SH-SY5Y (cell line): ENCODE results near the gene CEACAM1.

Experiments
- GATA2 ChIP-seq: IDR thresholded peaks from 2 replicates; pipeline ENCODE4 v1.6.1; 2011; ENCODE audit warnings: mild to moderate bottlenecking, low read depth, low read length
- GATA3 ChIP-seq: IDR thresholded peaks from 2 replicates; pipeline ENCODE4 v1.6.1; 2011; ENCODE audit warnings: low read depth, mild to moderate bottlenecking, low read length, moderate library complexity

Gene CEACAM1

DNA sequence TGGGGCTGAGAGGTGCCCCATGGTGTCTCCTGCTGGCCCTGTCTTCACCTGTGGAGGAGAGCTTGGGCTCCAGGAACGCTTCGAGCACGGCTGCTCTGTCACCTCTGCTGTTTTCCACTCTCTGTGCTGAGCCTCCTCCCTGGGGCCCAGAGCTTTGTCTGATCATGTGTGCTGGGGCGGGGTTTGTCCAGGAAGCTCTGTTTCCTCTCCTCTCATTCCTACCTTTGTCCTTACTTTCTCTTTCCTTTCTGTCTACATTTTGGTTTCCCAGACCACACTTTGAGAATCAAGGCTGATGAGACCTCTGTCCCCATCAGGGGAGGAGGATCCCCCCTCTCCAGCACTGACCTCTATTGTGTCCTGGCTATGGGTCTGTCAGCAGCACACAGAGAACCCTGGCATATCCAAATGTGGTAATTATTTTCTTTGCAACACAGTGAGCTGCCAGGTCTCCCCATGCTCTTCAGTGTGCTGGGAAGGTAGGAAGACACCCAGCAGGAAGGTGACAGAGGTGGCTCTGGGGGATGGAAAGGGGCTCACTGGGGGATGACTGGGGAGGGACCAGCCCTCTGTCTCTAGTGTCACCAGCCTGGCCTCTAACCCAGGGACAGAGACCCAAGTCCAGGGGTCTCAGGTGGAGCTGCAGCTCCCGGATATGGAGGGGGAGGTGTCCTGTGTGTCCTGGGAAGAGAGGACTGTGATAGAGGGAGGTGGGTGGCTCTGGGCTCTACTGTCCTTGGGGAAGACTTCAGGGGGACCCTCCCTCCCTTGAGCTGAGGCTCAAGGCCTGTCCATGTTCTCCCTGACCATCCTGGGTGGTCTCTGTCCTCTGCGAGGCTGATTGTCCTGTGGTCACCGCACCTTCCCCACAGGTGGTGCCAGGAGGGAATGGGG is at the start of gene CEACAM1:
TSS of gene CEACAM1 (minus strand) at position 128 of the 894 bp plus-strand sequence. CDS start at position 21, 107 bp downstream.
- no peak for TF ChIP-seq GATA3
- no peak for TF ChIP-seq GATA2

DNA sequence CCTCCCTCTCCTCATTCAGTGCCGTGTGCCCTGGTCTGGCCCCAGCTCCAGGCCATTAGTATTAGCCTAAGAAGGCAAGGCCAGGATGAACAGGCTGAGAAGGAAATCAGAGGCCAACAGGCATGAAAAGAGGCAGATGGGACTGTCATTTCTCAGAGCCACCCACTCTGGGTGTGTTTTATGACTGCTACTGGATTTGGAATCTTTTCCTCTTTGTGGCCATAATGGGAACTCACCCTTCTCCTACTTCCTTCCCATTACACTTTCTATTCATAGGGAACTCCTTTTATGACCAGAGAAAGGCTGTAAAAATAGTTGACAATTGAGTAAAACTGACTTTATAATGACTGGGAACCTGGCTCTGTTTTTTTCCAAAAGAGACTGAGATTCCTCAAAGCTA is 48.7 kb upstream of the CEACAM1 start:
- no peak for TF ChIP-seq GATA2
- TF ChIP-seq GATA3: no peak

DNA sequence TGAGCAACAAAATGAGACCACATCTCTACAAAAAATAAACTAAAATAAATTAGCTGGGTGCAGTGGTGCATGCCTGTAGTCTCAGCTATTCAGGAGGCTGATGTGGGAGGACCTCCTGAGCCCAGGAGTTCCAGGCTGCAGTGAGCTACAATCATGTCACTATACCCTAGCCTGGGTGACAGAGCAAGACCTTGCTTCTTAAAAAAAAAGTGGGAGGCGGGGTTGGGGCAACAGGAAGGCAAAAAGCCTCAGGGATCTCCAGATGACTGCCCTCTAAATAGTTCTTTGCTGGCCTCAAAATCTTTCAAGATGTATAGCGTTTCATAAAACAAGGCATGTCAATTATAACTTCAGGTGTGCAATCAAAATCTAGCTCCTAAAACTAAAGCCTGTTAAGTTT is 48.0 kb upstream of the CEACAM1 start:
- no peak for TF ChIP-seq GATA2

- no peak for TF ChIP-seq GATA2
- TF ChIP-seq GATA3: no peak
Measured at GRCh38 chr19:42573642-42574041, 45.4 kb upstream of the CEACAM1 start.

DNA sequence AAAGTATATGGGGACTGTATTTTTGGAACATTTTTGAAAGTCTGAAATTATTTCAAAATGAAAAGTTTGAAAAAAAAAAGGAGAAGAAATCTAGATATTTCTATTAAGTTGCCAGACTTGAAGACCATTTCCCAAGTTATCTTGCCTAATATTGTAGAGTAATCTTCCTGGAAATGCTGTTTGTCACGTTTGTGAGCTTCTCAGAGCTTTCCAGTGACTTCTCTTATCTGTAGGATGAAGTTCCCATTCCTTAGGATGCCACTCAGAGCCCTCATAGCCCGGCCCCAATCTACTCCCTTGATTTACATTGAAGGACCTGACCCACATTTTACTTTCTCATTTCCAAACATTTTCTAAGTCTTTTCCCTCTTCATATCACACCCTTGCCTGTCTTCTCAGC is 42.8 kb upstream of the CEACAM1 start:
- TF ChIP-seq GATA3 (no peak), GATA2 (no peak)

GRCh38 chr19:42569193-42569592 is 40.9 kb upstream of the CEACAM1 start:
- TF ChIP-seq GATA3 (no peak), GATA2 (no peak)

DNA sequence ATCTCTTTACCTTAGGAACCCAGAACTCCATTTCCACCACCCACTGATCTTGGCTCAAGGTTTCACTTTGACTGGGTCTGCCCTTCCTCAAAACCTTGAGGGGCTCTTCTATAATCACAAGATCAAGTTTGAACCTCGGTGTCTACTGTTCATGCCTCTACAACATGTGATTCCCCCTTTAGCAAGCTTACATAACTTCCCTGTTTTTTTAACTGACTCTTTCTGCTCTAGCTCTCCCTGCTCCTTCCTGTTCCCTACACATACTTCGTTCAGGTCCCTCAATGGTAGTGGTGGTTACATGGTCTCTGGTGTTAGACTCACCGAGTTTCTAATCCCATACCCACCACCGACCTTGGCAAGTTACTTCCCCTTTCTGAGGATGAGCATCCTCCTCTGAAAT is 39.7 kb upstream of the CEACAM1 start:
- TF ChIP-seq GATA2 (no peak), GATA3 (no peak)

DNA sequence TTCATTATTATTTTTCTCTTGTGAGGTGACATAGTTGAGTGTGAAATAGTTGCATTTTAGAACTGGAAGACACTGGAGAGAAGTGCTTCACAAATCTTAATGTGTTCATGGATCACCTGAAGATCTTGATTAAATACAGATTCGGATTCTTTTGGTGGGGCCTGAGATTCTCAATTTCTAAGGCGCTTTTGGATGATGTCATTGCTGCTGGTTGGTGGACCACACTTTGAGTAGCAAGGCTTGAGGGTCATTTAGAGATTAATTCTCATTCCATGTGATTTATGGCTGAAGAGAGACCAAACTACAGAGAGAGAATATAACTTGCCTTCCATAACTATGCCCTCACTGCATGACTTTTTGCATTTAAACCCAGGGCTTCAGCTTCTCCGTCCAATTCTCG is 39.3 kb upstream of the CEACAM1 start:
- no peak for TF ChIP-seq GATA2
- TF ChIP-seq GATA3: no peak

DNA sequence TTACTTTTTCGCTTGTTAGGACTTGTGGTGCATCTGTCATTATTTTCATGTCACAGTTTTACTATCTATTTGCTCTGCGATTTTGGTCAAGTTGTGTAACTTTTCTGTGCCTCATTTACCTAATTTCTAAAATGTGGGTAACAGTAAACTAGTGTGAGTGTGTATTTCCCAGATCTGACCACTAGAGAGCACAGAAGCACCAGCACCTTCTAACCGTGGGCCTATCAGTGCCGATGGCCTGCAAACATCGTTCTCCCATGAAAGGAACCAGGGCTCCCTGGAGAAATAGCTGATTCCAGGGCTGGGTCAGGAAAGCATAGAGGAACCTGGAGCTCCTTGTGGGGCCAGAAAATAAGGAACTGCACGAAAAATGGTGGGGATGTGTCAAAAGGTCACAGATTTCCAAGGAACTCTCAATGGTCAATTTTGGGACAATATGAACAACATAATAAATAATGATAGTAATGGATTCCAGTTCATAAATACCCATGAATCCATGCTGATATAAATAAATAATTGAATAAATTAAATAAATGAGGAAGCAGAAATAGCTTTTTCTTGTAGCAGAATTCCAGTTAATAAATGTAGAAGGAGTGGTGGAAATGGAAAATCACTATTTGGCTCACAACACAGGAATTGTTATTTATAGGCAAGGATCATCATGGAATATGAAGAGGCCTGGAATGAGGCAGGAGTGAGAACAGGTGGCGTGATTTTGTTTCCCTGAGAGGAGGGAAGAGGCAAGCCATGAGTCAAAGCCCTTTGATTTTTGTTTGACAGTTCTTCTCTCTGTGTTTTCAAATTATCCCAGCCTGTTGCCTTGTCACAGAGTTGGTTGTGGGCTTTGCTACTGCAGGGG is 35.3 kb upstream of the CEACAM1 start:
- TF ChIP-seq GATA3 (no peak), GATA2 (no peak)

DNA sequence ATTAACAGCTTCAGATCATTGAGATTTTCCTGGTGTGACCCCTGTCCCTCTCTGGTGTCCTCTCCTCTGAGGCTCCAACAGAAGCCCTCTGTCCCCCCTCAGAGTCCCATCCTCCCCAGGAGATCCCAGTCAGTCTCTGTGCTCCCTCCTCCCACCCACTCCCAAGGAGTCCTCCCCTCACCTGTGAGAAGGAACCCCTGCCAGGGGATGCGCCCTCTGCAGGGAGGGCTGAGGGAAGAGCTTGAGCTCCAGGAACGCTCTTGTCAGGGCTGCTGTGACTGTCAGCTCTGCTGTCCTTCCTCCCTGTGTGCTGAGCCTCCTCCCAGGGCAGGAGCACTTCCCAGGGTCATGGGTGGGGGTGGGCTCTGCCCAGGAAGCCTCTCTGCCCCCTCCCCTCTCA is 33.2 kb upstream of the CEACAM1 start:
- TF ChIP-seq GATA2 (no peak), GATA3 (no peak)

GRCh38 chr19:42560731-42561130 is 32.5 kb upstream of the CEACAM1 start:
- TF ChIP-seq GATA3: no peak
- TF ChIP-seq GATA2: no peak

GRCh38 chr19:42558450-42559150 is 30.3 kb upstream of the CEACAM1 start:
- TF ChIP-seq GATA3: no peak
- TF ChIP-seq GATA2: no peak

DNA sequence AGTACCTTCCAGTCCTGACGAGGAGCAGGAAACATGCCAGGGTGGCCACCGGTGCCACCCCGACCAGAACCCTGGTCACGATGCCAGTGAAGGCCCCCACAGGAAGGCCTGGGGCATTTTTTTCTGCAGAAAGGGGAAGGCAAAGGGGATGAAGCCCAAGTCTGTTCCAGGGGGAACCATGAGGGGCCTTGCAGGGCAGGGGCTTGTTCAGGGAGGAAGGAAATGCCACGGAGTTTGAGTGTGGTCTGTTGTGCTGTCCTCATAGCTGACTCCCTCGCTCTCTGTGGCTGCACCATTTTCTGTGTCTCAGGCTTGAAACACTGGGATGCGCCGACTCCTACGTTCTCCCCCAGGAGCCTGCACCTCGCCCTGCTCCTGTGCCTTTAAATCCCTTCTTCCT is 27.5 kb upstream of the CEACAM1 start:
- TF ChIP-seq GATA3: no peak
- TF ChIP-seq GATA2: no peak

DNA sequence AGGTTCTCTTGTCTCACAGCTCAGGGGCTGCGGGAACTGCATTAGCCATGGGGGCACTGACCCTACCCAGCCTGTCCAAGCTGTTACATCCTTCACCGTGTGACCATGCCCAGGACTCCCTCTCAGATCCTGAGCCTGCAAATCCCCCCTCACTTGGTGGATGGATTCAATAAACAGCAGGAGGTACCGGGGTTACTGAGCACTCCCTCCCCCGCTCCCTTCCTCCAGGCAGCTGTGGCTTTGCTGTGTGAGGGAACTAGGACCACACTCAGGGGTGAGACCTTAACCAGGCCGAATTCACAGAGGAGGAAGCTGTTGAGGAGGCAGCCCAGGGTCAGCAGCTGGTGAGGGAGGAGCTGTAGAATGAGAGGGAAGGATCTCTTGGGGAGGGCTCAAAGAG is 27.0 kb upstream of the CEACAM1 start:
- TF ChIP-seq GATA3: no peak
- no peak for TF ChIP-seq GATA2

GRCh38 chr19:42554046-42554575 is 25.8 kb upstream of the CEACAM1 start:
- TF ChIP-seq GATA2: no peak
- no peak for TF ChIP-seq GATA3
